GM23248 (cell line): ENCODE data around the gene ZEB2. TPM values are rescaled to one million over a fixed set of nuclear protein-coding genes. Genes with fewer than 3 reads are reported as not detected.

Experiments used
- DNase-seq: peaks from one replicate; pipeline ENCODE4 v3.0.0-alpha.2; 2015
- H2AFZ ChIP-seq: fragments of 200-600 bp; sonication (generic); 2 replicates; pipeline ENCODE4 v1.6.1; 2016; ENCODE audit warnings: antibody characterized with exemption
- H3F3A ChIP-seq: fragments of 200-600 bp; sonication (generic); 2 replicates; pipeline ENCODE4 v1.6.1; 2016; ENCODE audit warnings: mild to moderate bottlenecking, antibody characterized with exemption, mixed run types; ENCODE audit not compliant: insufficient read depth
- H3K27ac ChIP-seq: fragments of 200-600 bp; sonication (generic); 2 replicates; pipeline ENCODE4 v1.5.1; 2016; ENCODE audit warnings: mild to moderate bottlenecking
- H3K27me3 ChIP-seq: fragments of 200-600 bp; sonication (generic); replicated peaks from 2 replicates; pipeline ENCODE4 v1.6.1; 2016; ENCODE audit warnings: mild to moderate bottlenecking; ENCODE audit not compliant: insufficient read depth
- H3K36me3 ChIP-seq: fragments of 200-600 bp; sonication (generic); 2 replicates; pipeline ENCODE4 v1.6.1; 2016; ENCODE audit warnings: low read depth, mild to moderate bottlenecking
- H3K4me1 ChIP-seq: fragments of 200-600 bp; sonication (generic); 2 replicates; pipeline ENCODE4 v1.6.1; 2016; ENCODE audit warnings: mild to moderate bottlenecking; ENCODE audit not compliant: insufficient read depth
- H3K4me2 ChIP-seq: fragments of 200-600 bp; sonication (generic); one replicate; pipeline ENCODE4 v1.6.1; 2016; ENCODE audit warnings: mild to moderate bottlenecking; ENCODE audit not compliant: unreplicated experiment
- H3K4me3 ChIP-seq: fragments of 200-600 bp; sonication (generic); 2 replicates; pipeline ENCODE4 v1.5.1; 2016; ENCODE audit warnings: mild to moderate bottlenecking
- H3K79me2 ChIP-seq: fragments of 200-600 bp; sonication (generic); 2 replicates; pipeline ENCODE4 v1.6.1; 2016; ENCODE audit warnings: mild to moderate bottlenecking; ENCODE audit not compliant: insufficient read depth
- H3K9ac ChIP-seq: fragments of 200-600 bp; sonication (generic); 2 replicates; pipeline ENCODE4 v1.6.1; 2016; ENCODE audit warnings: mild to moderate bottlenecking
- H3K9me2 ChIP-seq: fragments of 200-600 bp; sonication (generic); 2 replicates; pipeline ENCODE4 v1.6.1; 2016; ENCODE audit warnings: mixed run types, mild to moderate bottlenecking, moderate library complexity; ENCODE audit not compliant: insufficient read depth
- H3K9me3 ChIP-seq: fragments of 200-600 bp; sonication (generic); one replicate; pipeline ENCODE4 v1.6.1; 2017; ENCODE audit warnings: low read depth
- H4K20me1 ChIP-seq: fragments of 200-600 bp; sonication (generic); 2 replicates; pipeline ENCODE4 v1.6.0; 2016; ENCODE audit not compliant: insufficient read depth
- EZH2 ChIP-seq: fragments of 200-600 bp; sonication (generic); IDR thresholded peaks from 2 replicates; pipeline ENCODE4 v1.6.1; 2018; ENCODE audit warnings: antibody characterized with exemption, mild to moderate bottlenecking; ENCODE audit not compliant: insufficient read depth, poor library complexity, severe bottlenecking
- EZH2phosphoT487 ChIP-seq: fragments of 200-600 bp; sonication (generic); IDR thresholded peaks from 2 replicates; pipeline ENCODE4 v1.6.1; 2018; ENCODE audit warnings: antibody characterized with exemption, moderate library complexity, mild to moderate bottlenecking, low read depth; ENCODE audit not compliant: insufficient read depth
- WGBS, 2 experiments: methylation state at CpG; one replicate each; pipeline ENCODE4 v1.1.6; 2015 to 2017; ENCODE audit warnings: low lambda C conversion rate in 2 of 2, low coverage in 1 of 2; ENCODE audit errors: missing lambda C conversion rate in 2 of 2; 5-methylcytosine and 5-hydroxymethylcytosine counted together
- in situ Hi-C: fragments of 300-500 bp; cut with MboI; formaldehyde crosslinking; loops from 2 replicates; pipeline ENCODE4 v1.15.0; 2020
- polyA plus RNA-seq: library from polyadenylated mRNA; unstranded; fragments of >200 nt; fragmentation: Nextera tagmentation; extraction: Ambion mirVana; gene quantifications from 2 replicates; pipeline ENCODE4 v1.2.1, GENCODE V29; 2016
- total RNA-seq: library from RNA; depleted of rRNA; stranded (reverse); fragments of >200 nt; shearing (Covaris generic); gene quantifications from 2 replicates; pipeline ENCODE4 v1.2.3, GENCODE V29; 2014

Gene ZEB2
- total and polyA plus RNA-seq, 2 experiments from 2014 or later = 26.2 to 46.8 TPM

- peak overlapping the region; percentile 33 for H3K27ac ChIP-seq
- H3K9ac ChIP-seq = peak overlapping the region; percentile 28; the same call in 1 of the 2 replicates
- H3K79me2 ChIP-seq = peaks cover 33% of the 10 kb centered on the region
- no peaks in the 10 kb centered on the region for H4K20me1 ChIP-seq
- peaks cover 30% of the 10 kb centered on the region for H3F3A ChIP-seq
- WGBS, 2 experiments = 19 to 24% methylated on average over 8 of the region's 8 CpGs
- peak overlapping the region; percentile 54 for H3K4me3 ChIP-seq
- peak overlapping the region; percentile 48 for H3K4me2 ChIP-seq
- TF ChIP-seq EZH2phosphoT487 (no peak), EZH2 (no peak)
- H3K36me3 ChIP-seq = no peaks in the 10 kb centered on the region
- H3K27me3 ChIP-seq = no peaks in the 10 kb centered on the region
- peak overlapping the region; percentile 73 for H2AFZ ChIP-seq
- no peaks in the 10 kb centered on the region for H3K9me2 ChIP-seq
- in situ Hi-C loops = loop anchor here (10.0 kb wide), 1 partner anchor 1234 kb away; no protein-coding TSS in a partner anchor
- H3K4me1 ChIP-seq = peaks cover 24% of the 10 kb centered on the region
- peak; percentile 53 for DNase-seq
- no peaks in the 10 kb centered on the region for H3K9me3 ChIP-seq
These were observed 1.0 kb upstream of the ZEB2 start for GRCh38 chr2:144520756-144521487.

GRCh38 chr2:144519597-144519933 lies 354 bp downstream of the ZEB2 start:
- in situ Hi-C loops = loop anchor here (10.0 kb wide), 1 partner anchor 575 kb away; no protein-coding TSS in a partner anchor
- peak overlapping the region; percentile 96 for H3K4me2 ChIP-seq
- peak overlapping the region; percentile 87 for H3K4me3 ChIP-seq
- H3K27ac ChIP-seq = peak overlapping the region; percentile 52
- peaks cover 32% of the 10 kb centered on the region for H3K4me1 ChIP-seq
- 0 to 4% methylated on average over 3 of the region's 3 CpGs for WGBS, 2 experiments
- no peaks in the 10 kb centered on the region for H4K20me1 ChIP-seq
- H3K9ac ChIP-seq = peak overlapping the region; percentile 99
- H3K36me3 ChIP-seq = no peaks in the 10 kb centered on the region
- peaks cover 46% of the 10 kb centered on the region for H3K79me2 ChIP-seq
- H3K27me3 ChIP-seq = no peaks in the 10 kb centered on the region
- H2AFZ ChIP-seq = peak overlapping the region; percentile 94
- no peaks in the 10 kb centered on the region for H3K9me3 ChIP-seq
- peaks cover 30% of the 10 kb centered on the region for H3F3A ChIP-seq
- TF ChIP-seq EZH2 = no peak
- TF ChIP-seq EZH2phosphoT487 = no peak
- no peak for DNase-seq
- H3K9me2 ChIP-seq = no peaks in the 10 kb centered on the region

- no peaks in the 10 kb centered on the region for H3K9me2 ChIP-seq
- no peaks in the 10 kb centered on the region for H3K9me3 ChIP-seq
- no peaks in the 10 kb centered on the region for H3K36me3 ChIP-seq
- no peaks in the 10 kb centered on the region for H3K27me3 ChIP-seq
- H2AFZ ChIP-seq = peak overlapping the region; percentile 94
- H3K9ac ChIP-seq = peak overlapping the region; percentile 99
- peak overlapping the region; percentile 99 for H3K27ac ChIP-seq
- no peaks in the 10 kb centered on the region for H4K20me1 ChIP-seq
- H3F3A ChIP-seq = peaks cover 30% of the 10 kb centered on the region
- TF ChIP-seq EZH2phosphoT487 (no peak), EZH2 (no peak)
- peak overlapping the region; percentile 96 for H3K4me2 ChIP-seq
- H3K79me2 ChIP-seq = peaks cover 52% of the 10 kb centered on the region
- peak overlapping the region; percentile 87 for H3K4me3 ChIP-seq
- 7 to 9% methylated on average over 8 of the region's 8 CpGs for WGBS, 2 experiments
- peak; percentile 33 for DNase-seq
- peaks cover 38% of the 10 kb centered on the region for H3K4me1 ChIP-seq
- in situ Hi-C loops = loop anchor here (10.0 kb wide), 1 partner anchor 574 kb away; no protein-coding TSS in a partner anchor
These were observed 947 bp downstream of the ZEB2 start for GRCh38 chr2:144518748-144519596.

- H2AFZ ChIP-seq = peak overlapping the region; percentile 94
These were observed 1.8 kb downstream of the ZEB2 start for GRCh38 chr2:144517866-144518747.

More at GRCh38 chr2:144517866-144518747, 1.8 kb downstream of the ZEB2 start:
- no peaks in the 10 kb centered on the region for H3K9me3 ChIP-seq
- H3K36me3 ChIP-seq = no peaks in the 10 kb centered on the region
- TF ChIP-seq EZH2phosphoT487 (no peak), EZH2 (no peak)
- H3K4me3 ChIP-seq = peak overlapping the region; percentile 87
- H3K9me2 ChIP-seq = no peaks in the 10 kb centered on the region
- H3K4me1 ChIP-seq = peaks cover 43% of the 10 kb centered on the region
- H3F3A ChIP-seq = peaks cover 31% of the 10 kb centered on the region
- peak overlapping the region; percentile 99 for H3K27ac ChIP-seq
- H3K79me2 ChIP-seq = peaks cover 61% of the 10 kb centered on the region
- in situ Hi-C loops = loop anchor here (10.0 kb wide), 1 partner anchor 573 kb away; no protein-coding TSS in a partner anchor
- H3K27me3 ChIP-seq = no peaks in the 10 kb centered on the region
- H3K9ac ChIP-seq = peak overlapping the region; percentile 99
- peak overlapping the region; percentile 96 for H3K4me2 ChIP-seq
- 2% methylated on average over 13 to 21 of the region's 21 CpGs for WGBS, 2 experiments
- peak; percentile 64 for DNase-seq
- no peaks in the 10 kb centered on the region for H4K20me1 ChIP-seq
